GM13977 (cell line): ENCODE results near the gene CYB561D2.

Source experiments
- DNase-seq: peaks from one replicate; pipeline ENCODE4 v3.0.0; 2012; ENCODE audit warnings: low spot score
- CTCF ChIP-seq: IDR thresholded peaks from 2 replicates; pipeline ENCODE4 v1.5.1; 2012; ENCODE audit warnings: mild to moderate bottlenecking, control low read depth; ENCODE audit not compliant: insufficient read depth; ENCODE audit errors: extremely low read depth, missing control alignments
- in situ Hi-C: fragments of 300-500 bp; cut with MboI; formaldehyde crosslinking; loops from one replicate; pipeline ENCODE4 v1.12.0; 2022; ENCODE audit warnings: low sequenced_read_pairs, low pct_unique_long_range_greater_than_20kb, mixed read lengths, inconsistent platforms; ENCODE audit not compliant: unreplicated experiment

Gene CYB561D2

GRCh38 chr3:50396502-50396901 lies 45.8 kb downstream of the CYB561D2 start:
- TF ChIP-seq CTCF, result no peak
- no peak for DNase-seq
- in situ Hi-C loops, result no loop called here

- no peak for DNase-seq
- in situ Hi-C loops, result no loop called here
Measured at GRCh38 chr3:50401978-50402595, 51.4 kb downstream of the CYB561D2 start.

More at GRCh38 chr3:50401978-50402595, 51.4 kb downstream of the CYB561D2 start:
- no peak for TF ChIP-seq CTCF
